ENCODE results near the gene CYGB.
A peak's percentile ranks its signal among the peaks of the same experiment; 100 is the strongest.
"Not testable (repeated sequence)": the region's sequence is repeated elsewhere in the genome, so short reads cannot be mapped to it uniquely, and the experiment has no call there.

Gene CYGB

GRCh38 chr17:76519048-76519966, 18.2 kb downstream of the CYGB start:
- DNase-seq: no peak

- DNase-seq: no peak
These were observed 19.9 kb downstream of the CYGB start for GRCh38 chr17:76517638-76518038.

- DNase-seq: peak; percentile 73
These were observed 22.1 kb downstream of the CYGB start for GRCh38 chr17:76515274-76515949.

GRCh38 chr17:76514355-76514754, 23.2 kb downstream of the CYGB start:
- not testable (repeated sequence) for DNase-seq

GRCh38 chr17:76513306-76513692, 24.2 kb downstream of the CYGB start:
- no peak for DNase-seq

- DNase-seq: no peak
These were observed 24.9 kb downstream of the CYGB start for GRCh38 chr17:76512366-76513305.

GRCh38 chr17:76511668-76512365, 25.7 kb downstream of the CYGB start:
- DNase-seq: no peak

GRCh38 chr17:76510831-76511244, 26.7 kb downstream of the CYGB start:
- no peak for DNase-seq

GRCh38 chr17:76508472-76509063, 28.9 kb downstream of the CYGB start:
- DNase-seq: not testable (repeated sequence)

- peak; percentile 84 for DNase-seq
These were observed 30.8 kb downstream of the CYGB start for GRCh38 chr17:76506408-76507345.

- DNase-seq: no peak
These were observed 33.4 kb downstream of the CYGB start for GRCh38 chr17:76504117-76504516.

GRCh38 chr17:76502341-76503211, 34.9 kb downstream of the CYGB start:
- DNase-seq: no peak

GRCh38 chr17:76501827-76502307, 35.6 kb downstream of the CYGB start:
- DNase-seq: no peak

GRCh38 chr17:76501018-76501826, 36.3 kb downstream of the CYGB start, which contains the start of gene RHBDF2:
Gene RHBDF2 (minus strand): TSS chr17:76501423. CDS start chr17:76481524, 19,899 bp downstream.
- DNase-seq: peak; percentile 98

- no peak for DNase-seq
These were observed 36.8 kb downstream of the CYGB start for GRCh38 chr17:76500747-76501017.

GRCh38 chr17:76500074-76500746, 37.3 kb downstream of the CYGB start:
- no peak for DNase-seq

- no peak for DNase-seq
These were observed 38.2 kb downstream of the CYGB start for GRCh38 chr17:76499267-76499667.

- no peak for DNase-seq
These were observed 38.6 kb downstream of the CYGB start for GRCh38 chr17:76498876-76499251.
